Kidney (tissue), 14 donors: ENCODE data around the gene LAMTOR2. TPM values are rescaled to one million over a fixed set of nuclear protein-coding genes. Genes with fewer than 3 reads are reported as not detected.

Source experiments
- DNase-seq, 5 donors: peaks; one replicate each; pipeline ENCODE4 v3.0.0-alpha.2; 2013 to 2020
- FAIRE-seq: peaks from 2 replicates; lab custom pipeline; 2012; peaks lifted over from hg19 to GRCh38; lab: Jason Lieb, UNC
- H3K27ac ChIP-seq, 2 donors: one replicate each; pipeline ENCODE4 v1.7.0; 2013; ENCODE audit warnings: low read depth in 2 of 2, low read length in 2 of 2, inconsistent platforms in 1 of 2
- H3K27me3 ChIP-seq: one replicate; pipeline ENCODE4 v1.7.1; 2013; ENCODE audit warnings: low read length, inconsistent platforms; ENCODE audit not compliant: control insufficient read depth, insufficient read depth
- H3K36me3 ChIP-seq, 3 donors: one replicate each; pipeline versions ENCODE4 v1.7.0 to v1.7.1; 2013; ENCODE audit warnings: low read length in 3 of 3, control low read depth in 1 of 3, inconsistent platforms in 1 of 3; ENCODE audit not compliant: insufficient read depth in 3 of 3, control insufficient read depth in 2 of 3
- H3K4me1 ChIP-seq, 3 donors: one replicate each; pipeline versions ENCODE4 v1.7.0 to v1.7.1; 2013; ENCODE audit warnings: low read length in 3 of 3, inconsistent platforms in 1 of 3, low read depth in 1 of 3; ENCODE audit not compliant: control insufficient read depth in 2 of 3, insufficient read depth in 2 of 3
- H3K4me3 ChIP-seq, 3 donors: one replicate each; pipeline versions ENCODE4 v1.7.0 to v1.8.1; 2013; ENCODE audit warnings: low read length in 3 of 3, control low read depth in 1 of 3, inconsistent platforms in 1 of 3
- H3K9ac ChIP-seq, 3 donors: one replicate each; pipeline versions ENCODE4 v1.7.0 to v1.7.1; 2013; ENCODE audit warnings: low read length in 3 of 3, control low read depth in 1 of 3, inconsistent platforms in 1 of 3
- H3K9me3 ChIP-seq, 3 donors: one replicate each; pipeline versions ENCODE4 v1.7.0 to v1.7.1; 2013; ENCODE audit warnings: low read length in 3 of 3, control low read depth in 1 of 3, inconsistent platforms in 1 of 3; ENCODE audit not compliant: control insufficient read depth in 2 of 3, insufficient read depth in 1 of 3
- intact Hi-C: fragments of 100-400 bp; cut with DNase I; formaldehyde crosslinking; loops from one replicate; pipeline ENCODE4 v1.11.1; 2022
- polyA plus RNA-seq: library from polyadenylated mRNA; stranded (reverse); fragments of 350-450 nt; fragmentation: Illumina TruSeq; extraction: RNeasy Lipid Tissue Mini Kit (QIAGEN cat#74804); gene quantifications from one replicate; pipeline ENCODE4 v1.2.3, GENCODE V29; 2014; ENCODE audit warnings: low read depth, low replicate concordance; ENCODE audit not compliant: insufficient read depth
- total RNA-seq: library from RNA; stranded (reverse); fragmentation: NEBNext Ultra II Directional; extraction: Animal tissue kit (Norgen Biotek cat#: 25700); gene quantifications from one replicate; pipeline ENCODE4 v1.2.1, GENCODE V29; 2021
- TF ChIP-seq, protein P1 (sequence below): IDR thresholded peaks from 3 replicates; pipeline ENCODE4 v1.5.1; 2012; ENCODE audit warnings: mild to moderate bottlenecking, moderate library complexity, borderline replicate concordance; ENCODE audit not compliant: insufficient read depth; ENCODE audit errors: extremely low read depth
- donor health status: control.
- donor health status: control.
- donor health status: control.
- donor health status: control.
- donor health status: control.
- donor health status: DM: yes; HTN: yes; CAD: no.
- donor health status: Normal renal cell carcinoma (clear cell type).

The LAMTOR2 gene
- total and polyA plus RNA-seq, 2 donors from 2014 or later: 50.8 to 200 TPM

DNA sequence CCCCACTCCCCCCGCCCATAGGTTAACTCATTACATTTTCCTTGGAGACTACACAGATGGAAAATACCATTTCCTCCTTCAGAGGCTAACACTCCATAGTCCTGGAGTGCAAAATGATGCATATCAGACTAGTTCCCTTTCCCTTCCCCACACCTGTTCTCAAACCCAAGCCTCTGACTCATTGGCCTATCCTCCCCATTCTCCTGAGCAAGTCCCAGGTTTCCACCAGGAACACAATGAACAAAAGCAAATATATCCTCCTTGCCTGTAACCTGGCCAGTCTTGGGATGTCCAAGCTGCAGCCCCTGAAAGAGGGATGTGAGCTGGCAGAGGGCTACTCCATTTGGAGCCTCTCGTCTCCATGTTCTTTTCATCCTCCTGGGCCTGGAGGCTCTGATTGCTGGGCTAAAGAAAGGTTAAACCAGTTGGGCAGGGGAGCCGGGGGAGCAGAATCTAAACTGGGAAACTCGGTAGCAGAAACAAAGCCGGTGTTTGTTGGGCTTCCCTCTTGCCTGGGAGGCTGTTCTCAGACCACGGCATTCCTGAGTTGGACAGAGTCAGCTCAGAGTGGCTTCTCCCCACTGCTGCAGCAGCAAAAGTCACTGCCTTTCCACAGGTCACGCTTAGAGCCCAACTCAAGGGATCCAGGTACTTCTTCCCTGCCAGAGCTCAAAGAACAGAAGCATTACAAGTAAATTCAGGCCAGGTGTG lies 47.8 kb upstream of the LAMTOR2 start:
- TF ChIP-seq, protein P1, sequence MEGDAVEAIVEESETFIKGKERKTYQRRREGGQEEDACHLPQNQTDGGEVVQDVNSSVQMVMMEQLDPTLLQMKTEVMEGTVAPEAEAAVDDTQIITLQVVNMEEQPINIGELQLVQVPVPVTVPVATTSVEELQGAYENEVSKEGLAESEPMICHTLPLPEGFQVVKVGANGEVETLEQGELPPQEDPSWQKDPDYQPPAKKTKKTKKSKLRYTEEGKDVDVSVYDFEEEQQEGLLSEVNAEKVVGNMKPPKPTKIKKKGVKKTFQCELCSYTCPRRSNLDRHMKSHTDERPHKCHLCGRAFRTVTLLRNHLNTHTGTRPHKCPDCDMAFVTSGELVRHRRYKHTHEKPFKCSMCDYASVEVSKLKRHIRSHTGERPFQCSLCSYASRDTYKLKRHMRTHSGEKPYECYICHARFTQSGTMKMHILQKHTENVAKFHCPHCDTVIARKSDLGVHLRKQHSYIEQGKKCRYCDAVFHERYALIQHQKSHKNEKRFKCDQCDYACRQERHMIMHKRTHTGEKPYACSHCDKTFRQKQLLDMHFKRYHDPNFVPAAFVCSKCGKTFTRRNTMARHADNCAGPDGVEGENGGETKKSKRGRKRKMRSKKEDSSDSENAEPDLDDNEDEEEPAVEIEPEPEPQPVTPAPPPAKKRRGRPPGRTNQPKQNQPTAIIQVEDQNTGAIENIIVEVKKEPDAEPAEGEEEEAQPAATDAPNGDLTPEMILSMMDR: no peak
- intact Hi-C loops: no loop called here
- DNase-seq (no peak), FAIRE-seq (no peak)
- Histone ChIP-seq H3K4me1 (peaks cover 0 to 12% (median 10%) of the 10 kb centered on the region in 3 donors), H3K9me3 (no peaks in the 10 kb centered on the region), H3K36me3 (peaks cover under 1 to 20% (median 12%) of the 10 kb centered on the region in 3 donors), H3K9ac (no peak overlapping the region), H3K4me3 (no peak overlapping the region), H3K27me3 (no peaks in the 10 kb centered on the region), H3K27ac (no peak overlapping the region)

DNA sequence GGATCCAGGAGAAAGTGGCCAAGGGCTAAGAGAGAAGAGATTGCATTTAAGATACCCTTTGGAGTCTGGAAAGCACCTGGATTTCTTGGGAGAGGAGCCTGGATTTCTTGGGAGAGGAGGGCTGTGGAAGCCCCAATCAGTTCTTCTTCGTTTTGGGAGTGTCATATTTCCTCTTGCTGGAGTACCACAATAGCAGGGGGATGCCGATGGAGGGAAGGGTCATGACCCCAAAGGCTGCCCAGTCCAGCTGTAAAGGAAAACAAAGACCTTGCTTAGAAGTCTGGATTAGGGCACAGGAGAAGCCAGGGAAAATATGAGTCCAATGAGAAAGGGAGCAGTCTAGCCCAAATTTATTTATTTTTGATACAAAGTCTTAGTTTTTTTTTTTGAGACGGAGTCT lies 45.2 kb upstream of the LAMTOR2 start:
- intact Hi-C loops: no loop called here
- no peak overlapping the region for H3K27ac ChIP-seq

DNA sequence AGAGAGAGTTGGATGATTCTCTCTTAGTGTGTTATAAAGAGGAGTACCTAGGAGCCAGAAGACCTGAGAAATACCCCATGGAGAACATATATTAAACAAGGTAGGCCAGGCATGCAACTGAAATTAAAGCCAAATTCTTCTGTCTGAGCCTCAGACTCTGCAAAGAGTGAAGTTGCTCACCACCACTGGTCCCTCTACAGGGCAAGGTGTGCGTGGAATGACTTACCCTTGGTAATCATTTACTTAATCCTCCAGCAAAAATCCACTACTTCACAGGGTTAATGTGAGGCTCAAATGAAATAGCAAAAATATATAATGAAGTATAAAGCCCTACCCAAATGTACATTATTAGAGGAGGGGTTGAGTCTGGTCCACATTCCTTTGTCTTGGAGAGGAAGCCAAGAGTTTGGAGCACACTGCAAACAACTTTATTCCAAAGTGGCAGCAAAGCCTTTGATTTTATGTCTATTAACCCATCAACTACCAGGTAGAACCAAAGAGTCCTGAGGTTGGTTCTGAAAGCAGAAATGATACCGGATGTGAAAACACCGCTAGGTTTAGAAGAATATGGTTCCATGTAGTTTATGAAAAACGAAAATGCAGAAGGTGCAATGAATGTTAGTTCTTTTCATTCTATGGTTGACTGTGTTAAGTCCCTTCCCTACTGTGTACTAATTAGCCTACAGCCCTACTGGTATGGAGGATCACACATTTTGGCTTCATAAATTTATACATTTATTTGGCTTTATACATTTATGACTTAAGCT lies 42.3 kb upstream of the LAMTOR2 start:
- Histone ChIP-seq H3K4me1 (no peaks in the 10 kb centered on the region), H3K36me3 (peaks cover 7 to 32% (median 23%) of the 10 kb centered on the region in 3 donors), H3K9me3 (no peaks in the 10 kb centered on the region), H3K9ac (no peak overlapping the region), H3K4me3 (no peak overlapping the region), H3K27ac (no peak overlapping the region), H3K27me3 (no peaks in the 10 kb centered on the region)
- TF ChIP-seq, protein P1: no peak
- DNase-seq: no peak
- intact Hi-C loops: no loop called here
- no peak for FAIRE-seq

More for the DNA sequence above, 45.2 kb upstream of the LAMTOR2 start:
- Histone ChIP-seq H3K36me3 (peaks cover 5 to 28% (median 20%) of the 10 kb centered on the region in 3 donors), H3K4me1 (peaks cover 0 to 2% (median 0%) of the 10 kb centered on the region in 3 donors), H3K27me3 (no peaks in the 10 kb centered on the region), H3K9me3 (no peaks in the 10 kb centered on the region), H3K4me3 (no peak overlapping the region), H3K9ac (no peak overlapping the region)
- TF ChIP-seq, protein P1: no peak
- no peak for FAIRE-seq
- no peak for DNase-seq
